ENCODE data around the gene CYTH4. TPM values are rescaled to one million over a fixed set of nuclear protein-coding genes. Genes with fewer than 3 reads are reported as not detected.

The CYTH4 gene
- total RNA-seq, 1 experiment from 2014 or later, result 3.8 TPM

DNA sequence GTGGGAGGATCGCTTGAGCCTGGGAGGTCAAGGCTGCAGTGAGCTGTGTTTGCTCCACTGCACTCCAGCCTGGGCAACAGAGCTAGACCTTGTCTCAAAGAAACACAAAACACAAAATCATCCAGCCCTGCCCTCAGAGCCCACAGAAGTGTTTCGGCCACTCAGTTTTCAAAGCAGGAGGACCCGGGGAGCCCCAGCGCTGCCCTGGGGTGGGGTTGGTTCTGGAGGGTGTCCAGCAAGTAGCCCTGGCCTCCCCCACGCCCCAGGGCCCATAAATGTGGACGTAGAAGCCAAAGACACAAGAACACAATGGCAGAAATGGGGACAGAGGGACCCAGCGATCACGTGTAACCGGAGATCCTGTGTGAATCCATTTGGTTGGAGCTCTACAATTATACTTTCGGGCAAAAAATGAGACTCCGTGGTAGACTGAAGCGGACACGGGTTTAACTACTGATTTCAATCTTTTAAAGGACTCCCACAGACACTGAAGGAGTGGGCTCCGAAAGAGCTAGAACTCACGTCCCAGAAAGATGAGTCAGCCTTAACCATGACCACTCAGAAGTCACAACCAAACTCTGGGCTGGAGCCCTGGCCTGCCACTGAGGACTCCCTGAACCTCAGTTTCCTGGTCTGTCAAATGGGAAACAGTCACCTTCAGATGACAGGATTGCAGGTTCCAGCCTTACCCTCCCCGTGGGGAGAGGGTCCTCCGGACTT lies 9.0 kb upstream of the CYTH4 start (continued):
- TF ChIP-seq, protein P1, sequence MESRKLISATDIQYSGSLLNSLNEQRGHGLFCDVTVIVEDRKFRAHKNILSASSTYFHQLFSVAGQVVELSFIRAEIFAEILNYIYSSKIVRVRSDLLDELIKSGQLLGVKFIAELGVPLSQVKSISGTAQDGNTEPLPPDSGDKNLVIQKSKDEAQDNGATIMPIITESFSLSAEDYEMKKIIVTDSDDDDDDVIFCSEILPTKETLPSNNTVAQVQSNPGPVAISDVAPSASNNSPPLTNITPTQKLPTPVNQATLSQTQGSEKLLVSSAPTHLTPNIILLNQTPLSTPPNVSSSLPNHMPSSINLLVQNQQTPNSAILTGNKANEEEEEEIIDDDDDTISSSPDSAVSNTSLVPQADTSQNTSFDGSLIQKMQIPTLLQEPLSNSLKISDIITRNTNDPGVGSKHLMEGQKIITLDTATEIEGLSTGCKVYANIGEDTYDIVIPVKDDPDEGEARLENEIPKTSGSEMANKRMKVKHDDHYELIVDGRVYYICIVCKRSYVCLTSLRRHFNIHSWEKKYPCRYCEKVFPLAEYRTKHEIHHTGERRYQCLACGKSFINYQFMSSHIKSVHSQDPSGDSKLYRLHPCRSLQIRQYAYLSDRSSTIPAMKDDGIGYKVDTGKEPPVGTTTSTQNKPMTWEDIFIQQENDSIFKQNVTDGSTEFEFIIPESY (IDR thresholded peaks at IDR 0.05; ENCODE audit: extremely low read depth, insufficient replicate concordance, low read length), result no peak
- TF ChIP-seq ZFX (IDR thresholded peaks at IDR 0.05), result no peak
- no peak for TF ChIP-seq SRF (IDR thresholded peaks at IDR 0.05; ENCODE audit: low read depth)
- TF ChIP-seq CEBPB (IDR thresholded peaks at IDR 0.05; ENCODE audit: low read depth), result no peak
- TF ChIP-seq, protein P2, sequence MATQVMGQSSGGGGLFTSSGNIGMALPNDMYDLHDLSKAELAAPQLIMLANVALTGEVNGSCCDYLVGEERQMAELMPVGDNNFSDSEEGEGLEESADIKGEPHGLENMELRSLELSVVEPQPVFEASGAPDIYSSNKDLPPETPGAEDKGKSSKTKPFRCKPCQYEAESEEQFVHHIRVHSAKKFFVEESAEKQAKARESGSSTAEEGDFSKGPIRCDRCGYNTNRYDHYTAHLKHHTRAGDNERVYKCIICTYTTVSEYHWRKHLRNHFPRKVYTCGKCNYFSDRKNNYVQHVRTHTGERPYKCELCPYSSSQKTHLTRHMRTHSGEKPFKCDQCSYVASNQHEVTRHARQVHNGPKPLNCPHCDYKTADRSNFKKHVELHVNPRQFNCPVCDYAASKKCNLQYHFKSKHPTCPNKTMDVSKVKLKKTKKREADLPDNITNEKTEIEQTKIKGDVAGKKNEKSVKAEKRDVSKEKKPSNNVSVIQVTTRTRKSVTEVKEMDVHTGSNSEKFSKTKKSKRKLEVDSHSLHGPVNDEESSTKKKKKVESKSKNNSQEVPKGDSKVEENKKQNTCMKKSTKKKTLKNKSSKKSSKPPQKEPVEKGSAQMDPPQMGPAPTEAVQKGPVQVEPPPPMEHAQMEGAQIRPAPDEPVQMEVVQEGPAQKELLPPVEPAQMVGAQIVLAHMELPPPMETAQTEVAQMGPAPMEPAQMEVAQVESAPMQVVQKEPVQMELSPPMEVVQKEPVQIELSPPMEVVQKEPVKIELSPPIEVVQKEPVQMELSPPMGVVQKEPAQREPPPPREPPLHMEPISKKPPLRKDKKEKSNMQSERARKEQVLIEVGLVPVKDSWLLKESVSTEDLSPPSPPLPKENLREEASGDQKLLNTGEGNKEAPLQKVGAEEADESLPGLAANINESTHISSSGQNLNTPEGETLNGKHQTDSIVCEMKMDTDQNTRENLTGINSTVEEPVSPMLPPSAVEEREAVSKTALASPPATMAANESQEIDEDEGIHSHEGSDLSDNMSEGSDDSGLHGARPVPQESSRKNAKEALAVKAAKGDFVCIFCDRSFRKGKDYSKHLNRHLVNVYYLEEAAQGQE (IDR thresholded peaks at IDR 0.05; ENCODE audit: low read depth), result no peak
- TF ChIP-seq ELF1 (IDR thresholded peaks at IDR 0.05; ENCODE audit: borderline replicate concordance, low read depth), result no peak
- TF ChIP-seq, protein P3, sequence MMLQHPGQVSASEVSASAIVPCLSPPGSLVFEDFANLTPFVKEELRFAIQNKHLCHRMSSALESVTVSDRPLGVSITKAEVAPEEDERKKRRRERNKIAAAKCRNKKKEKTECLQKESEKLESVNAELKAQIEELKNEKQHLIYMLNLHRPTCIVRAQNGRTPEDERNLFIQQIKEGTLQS (IDR thresholded peaks at IDR 0.05), result no peak
- TF ChIP-seq FOSL1 (IDR thresholded peaks at IDR 0.05; ENCODE audit: low read depth), result peak; percentile 50; the same call in 1 of the 2 replicates
- no peak for TF ChIP-seq RAD21 (IDR thresholded peaks at IDR 0.05; ENCODE audit: low read depth)
- no peak for TF ChIP-seq ZNF274 (IDR thresholded peaks at IDR 0.05; ENCODE audit: low read depth, low read length)
- no peak for TF ChIP-seq TCF7L2 (IDR thresholded peaks at IDR 0.05; ENCODE audit: borderline replicate concordance, extremely low read depth, insufficient read depth, insufficient read length)

Data from HCT116 (cell line).